Left renal pelvis (tissue), 4 donors: ENCODE results near the gene NPW. TPM values are rescaled to one million over a fixed set of nuclear protein-coding genes. Genes with fewer than 3 reads are reported as not detected.

ENCODE experiments used
- DNase-seq, 4 donors: peaks; one replicate each; pipeline ENCODE4 v3.0.0-alpha.2; 2013; ENCODE audit warnings: low read depth in 4 of 4, low spot score in 3 of 4
- polyA plus RNA-seq, 4 donors: library from polyadenylated mRNA; unstranded; fragments of 120-200 nt; gene quantifications; one replicate each; pipeline ENCODE4 v1.2.1, GENCODE V29; 2013; ENCODE audit not compliant: insufficient read length in 4 of 4

The NPW gene
- polyA plus RNA-seq, 4 donors: 4.2 to 12.3 (median 7.3) TPM

- DNase-seq: peak; percentile 64 to 84 (median 84)
Measured at GRCh38 chr16:1983544-1984346, 35.8 kb upstream of the NPW start, which contains the start of gene GFER. TSS of gene GFER (plus strand) at chr16:1984193. CDS start at chr16:1984219, 26 bp downstream.

- no peak for DNase-seq
Measured at GRCh38 chr16:1984347-1985225, 35.0 kb upstream of the NPW start.

DNA sequence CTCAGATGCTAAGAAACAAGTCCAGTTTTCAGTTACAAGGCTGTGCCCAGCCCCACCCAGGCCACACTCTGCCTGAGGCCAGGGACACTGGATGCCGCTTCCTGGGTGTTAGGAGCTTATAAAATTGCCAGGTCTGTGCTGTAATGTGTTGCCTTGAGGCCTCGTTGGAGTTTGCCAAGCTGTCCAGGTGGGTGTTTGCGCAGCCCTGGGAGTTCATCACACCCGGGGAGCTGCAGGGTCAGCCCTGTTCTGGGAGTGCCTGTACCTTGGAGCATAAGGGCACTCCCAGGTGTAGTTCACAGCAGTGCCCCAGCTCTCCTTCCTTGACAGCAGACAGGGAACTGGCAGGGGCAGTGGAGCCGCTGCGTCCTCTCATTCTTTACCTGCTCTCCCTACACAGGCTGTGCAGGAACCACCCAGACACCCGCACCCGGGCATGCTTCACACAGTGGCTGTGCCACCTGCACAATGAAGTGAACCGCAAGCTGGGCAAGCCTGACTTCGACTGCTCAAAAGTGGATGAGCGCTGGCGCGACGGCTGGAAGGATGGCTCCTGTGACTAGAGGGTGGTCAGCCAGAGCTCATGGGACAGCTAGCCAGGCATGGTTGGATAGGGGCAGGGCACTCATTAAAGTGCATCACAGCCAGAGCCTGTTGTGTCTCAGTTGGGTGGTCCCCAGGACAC, 34.0 kb upstream of the NPW start:
- DNase-seq: no peak

DNA sequence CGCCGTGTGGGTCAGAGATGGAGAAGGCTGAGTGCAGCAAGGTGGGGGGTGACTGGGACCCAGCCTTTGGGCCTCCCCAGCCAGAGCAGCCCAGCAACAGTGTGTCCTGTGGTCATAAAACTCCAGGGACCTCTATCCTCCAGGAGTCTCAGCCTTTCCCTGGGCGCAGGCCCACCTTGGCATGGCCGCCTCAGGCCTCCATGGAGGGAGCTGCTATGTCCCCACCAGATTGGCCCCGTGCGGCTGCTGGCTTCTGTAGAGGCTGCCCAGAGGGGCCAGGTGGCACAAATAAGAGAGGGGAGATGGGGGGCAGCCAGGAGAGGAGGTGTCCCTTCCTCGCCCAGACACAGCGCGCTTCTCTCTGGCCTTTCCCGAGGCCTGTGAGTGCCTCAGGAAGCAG, 32.4 kb upstream of the NPW start:
- DNase-seq: no peak

- no peak for DNase-seq
Measured at GRCh38 chr16:1989209-1990100, 30.1 kb upstream of the NPW start, which contains the start of gene SYNGR3. TSS of gene SYNGR3 (plus strand) at chr16:1989970. CDS start at chr16:1990103, 133 bp downstream.

GRCh38 chr16:1990101-1990350, 29.6 kb upstream of the NPW start:
- no peak for DNase-seq

DNA sequence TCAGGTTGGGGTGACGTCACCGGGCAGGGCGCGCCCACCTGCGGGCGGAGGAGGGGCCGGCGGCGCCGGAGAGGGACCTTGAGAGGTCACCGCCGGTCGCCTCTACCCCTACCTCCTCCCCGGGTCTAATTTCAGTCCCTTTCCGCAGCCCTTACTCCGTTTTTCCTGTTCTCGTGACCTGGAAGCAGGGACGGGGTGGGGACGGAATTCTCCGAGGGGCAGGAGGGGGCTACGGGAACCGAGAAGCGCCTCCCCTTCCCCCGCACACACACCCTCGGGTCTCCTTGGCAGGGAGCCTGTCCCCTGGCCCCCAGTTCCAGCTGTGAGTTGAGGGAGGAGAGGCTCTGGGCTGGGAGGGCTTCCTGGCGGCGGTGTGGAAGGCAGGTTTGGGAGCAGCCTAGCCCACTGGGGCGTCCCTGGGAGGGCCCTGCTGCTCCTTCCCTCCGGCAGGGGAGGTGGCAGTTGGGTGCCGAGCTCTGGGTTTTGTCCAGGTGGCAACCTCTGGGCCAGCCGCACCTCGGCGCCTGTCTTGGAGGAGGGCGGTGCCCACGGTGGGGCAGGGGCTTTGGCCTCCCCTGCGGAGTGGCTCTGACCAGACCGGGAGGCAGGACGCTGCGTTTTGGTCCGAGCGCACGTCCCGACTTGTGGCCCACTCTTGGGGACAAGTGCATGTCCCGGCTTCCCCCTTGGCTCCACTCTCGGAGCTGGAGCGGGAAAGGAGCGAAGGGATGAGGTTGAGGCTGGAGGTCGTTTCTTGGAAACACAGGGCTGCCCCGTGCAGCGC, 29.0 kb upstream of the NPW start:
- no peak for DNase-seq

DNA sequence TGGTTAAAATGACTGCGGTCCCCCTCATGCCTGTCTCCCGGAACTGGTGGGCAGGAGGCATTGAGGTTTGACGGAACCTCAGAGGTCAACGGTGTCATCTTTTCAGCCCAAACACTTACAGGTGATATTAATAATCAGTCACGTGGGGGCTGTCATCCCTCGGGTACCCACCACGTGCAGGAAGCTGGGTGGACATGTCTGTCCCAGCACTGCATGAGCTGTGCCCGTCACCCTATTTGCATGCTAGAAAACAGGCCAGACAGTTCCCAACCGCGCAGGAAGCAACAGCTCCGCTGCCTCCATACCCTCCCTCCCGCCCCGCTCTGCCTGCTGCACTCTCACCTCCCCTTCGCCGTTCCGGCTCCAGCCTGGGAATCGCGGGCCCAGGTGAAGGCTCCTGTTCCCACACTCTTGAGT, 28.4 kb upstream of the NPW start:
- DNase-seq: no peak

GRCh38 chr16:1991588-1991947, 28.0 kb upstream of the NPW start:
- DNase-seq: no peak

DNA sequence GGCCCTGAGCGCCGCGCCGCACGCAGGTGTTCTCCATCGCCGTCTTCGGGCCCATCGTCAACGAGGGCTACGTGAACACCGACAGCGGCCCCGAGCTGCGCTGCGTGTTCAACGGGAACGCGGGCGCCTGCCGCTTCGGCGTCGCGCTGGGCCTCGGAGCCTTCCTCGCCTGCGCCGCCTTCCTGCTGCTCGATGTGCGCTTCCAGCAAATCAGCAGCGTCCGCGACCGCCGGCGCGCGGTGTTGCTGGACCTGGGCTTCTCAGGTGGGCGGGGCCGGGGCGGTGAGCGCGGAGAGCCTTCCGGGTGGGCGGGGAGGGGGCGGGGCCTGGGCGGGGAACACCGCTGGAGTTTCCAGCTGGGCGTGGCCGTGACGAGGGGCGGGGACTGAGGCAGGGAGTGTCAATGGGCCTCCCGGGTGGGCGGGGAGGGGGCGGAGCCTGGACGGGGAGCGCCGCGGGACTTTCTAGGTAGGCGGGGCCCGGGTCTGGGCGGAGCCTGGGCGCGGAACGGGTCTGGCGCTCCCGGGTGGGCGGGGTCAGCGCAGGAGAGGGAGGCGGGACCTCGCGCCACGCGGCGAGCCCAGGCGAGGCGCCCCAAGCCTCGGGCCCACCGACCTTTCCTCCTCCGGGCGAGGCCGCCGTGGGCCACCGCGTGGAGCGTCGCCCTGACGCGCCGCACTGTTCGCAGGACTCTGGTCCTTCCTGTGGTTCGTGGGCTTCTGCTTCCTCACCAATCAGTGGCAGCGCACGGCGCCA, 27.5 kb upstream of the NPW start:
- peak in 3 of 4 donors; percentile 74 to 83 (median 74) for DNase-seq

- no peak for DNase-seq
Measured at GRCh38 chr16:1992704-1993317, 26.8 kb upstream of the NPW start.

DNA sequence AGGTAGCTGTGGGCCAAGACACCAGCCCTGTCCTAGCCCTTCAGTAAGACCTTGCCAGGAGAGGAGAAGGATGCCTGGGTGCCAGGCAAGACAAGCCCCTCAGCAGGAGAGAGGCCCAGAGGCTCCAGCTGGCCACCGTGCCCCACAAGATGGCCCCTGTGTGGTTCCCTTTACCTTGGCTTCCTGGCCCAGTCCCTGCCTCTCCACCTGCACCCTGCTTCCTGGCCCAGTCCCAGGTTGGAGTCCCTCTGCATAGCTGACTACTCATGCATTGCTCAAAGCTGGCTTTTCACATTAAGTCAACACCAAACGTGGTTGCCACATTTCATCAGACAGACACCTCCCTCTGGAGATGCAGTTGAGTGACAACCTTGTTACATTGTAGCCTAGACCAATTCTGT, 25.9 kb upstream of the NPW start:
- DNase-seq: no peak

DNA sequence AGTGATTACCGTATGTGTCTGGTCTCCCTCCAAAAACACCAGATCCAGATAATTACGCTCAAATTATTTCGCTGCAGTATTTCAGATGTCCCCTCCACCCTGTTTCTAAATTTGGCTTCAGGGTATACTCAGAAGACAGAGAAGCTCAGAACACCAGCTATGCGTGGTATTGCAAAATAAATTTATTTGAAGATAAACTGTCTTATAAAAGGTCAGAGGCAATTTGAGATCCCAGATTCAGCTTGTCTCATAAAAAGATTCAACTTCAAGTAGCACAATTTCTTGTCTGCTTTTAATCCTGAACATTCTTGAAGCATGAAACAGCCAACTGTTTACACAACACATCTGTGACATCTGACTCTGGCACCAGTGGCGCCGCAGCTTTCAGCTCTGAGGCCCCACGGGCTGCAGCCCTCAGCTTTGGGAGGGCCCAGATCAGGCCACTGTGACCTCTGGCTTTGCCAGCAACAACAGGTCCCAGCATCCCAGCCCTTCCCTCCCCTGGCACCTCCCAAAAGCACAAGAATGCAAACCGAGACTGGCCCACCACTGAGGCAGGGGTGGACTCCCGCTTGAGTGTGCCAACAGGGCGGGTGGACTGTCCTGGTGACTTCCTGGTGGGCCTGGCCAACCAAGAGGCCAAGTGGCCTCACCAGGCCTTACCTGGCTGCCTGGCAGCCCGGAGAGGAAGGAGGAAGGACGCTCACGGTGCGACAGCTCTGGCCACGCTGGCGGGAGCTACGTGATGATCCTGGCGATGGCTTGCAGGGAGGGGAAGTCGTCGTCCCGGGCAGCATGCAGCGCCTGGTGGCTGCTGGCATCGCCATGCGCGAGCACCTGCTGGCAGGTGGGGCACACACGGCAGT, 21.9 kb upstream of the NPW start:
- DNase-seq: no peak

DNA sequence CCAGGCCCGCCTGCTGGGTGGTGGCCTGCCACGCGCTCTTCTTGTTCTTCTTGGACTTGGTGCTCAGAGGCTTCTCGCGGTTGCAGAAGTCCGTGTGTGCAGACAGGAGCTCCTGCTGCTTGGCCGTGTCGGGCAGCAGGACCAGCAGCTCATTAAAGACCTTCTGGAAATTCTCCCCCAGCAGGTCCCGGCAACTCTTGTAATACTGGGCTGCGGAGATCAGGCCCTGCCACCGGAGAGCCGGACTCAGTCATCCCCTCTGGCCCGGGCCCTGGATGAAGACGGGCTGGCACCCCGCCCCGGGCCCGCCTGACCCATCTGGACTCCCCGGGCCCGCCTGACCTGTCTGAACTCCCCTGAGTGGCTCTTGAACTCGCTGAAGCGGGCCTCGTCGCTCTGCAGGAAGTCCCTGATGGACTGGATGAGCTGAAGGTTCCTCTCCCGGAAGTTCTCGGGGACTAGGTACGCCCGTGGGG, 21.2 kb upstream of the NPW start:
- DNase-seq: no peak

DNA sequence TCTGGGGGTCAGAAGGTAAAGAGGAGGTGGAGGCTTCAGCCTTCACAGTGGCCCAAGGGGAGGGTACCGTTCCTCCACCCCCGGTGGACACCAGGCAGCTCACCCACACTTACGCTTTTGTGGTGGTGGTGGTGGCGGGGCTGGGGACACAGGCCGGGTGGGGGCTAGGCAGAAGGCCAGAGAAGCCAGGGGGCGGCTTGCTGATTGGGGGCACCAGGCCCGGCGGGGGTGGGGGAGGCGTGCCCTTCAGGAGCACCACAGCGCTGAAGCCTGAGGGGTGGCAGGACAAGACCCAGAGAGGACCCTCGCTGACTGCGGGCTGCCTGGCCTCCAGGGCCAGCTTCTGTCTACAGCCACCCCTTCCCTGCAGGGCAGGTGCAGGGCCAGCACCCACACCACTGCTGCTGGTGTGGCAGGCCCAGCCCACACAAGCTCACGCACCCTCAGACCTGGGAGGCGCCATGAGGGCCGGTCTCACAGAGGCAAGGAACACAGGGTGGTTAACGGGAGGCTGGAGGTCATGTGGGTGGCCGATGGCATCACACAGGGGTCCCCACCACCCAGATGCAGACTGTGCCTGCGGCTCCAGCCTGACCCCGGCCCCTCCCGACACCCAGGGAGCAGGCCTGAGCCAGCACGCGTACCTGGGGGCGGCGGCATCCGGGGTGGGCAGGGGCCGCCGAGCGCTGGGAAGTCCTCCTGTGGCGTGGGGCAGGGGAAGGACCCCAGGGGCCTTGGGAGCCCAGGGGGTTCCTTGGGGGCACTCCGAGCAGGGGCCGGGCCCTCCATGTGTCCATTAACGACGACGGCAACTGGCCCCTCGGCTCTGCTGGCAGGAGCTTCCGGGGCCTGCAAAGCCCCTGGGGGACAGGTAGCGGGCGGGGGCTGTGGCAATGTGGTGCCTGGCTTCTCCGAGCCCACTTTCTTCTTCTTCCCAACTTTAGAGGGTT, 20.5 kb upstream of the NPW start:
- DNase-seq: no peak

- no peak for DNase-seq
Measured at GRCh38 chr16:1999866-2000514, 19.6 kb upstream of the NPW start.
